ENCODE results near the gene C1orf232. TPM values are rescaled to one million over a fixed set of nuclear protein-coding genes. Genes with fewer than 3 reads are reported as not detected.

The C1orf232 gene
- total and polyA plus RNA-seq, 9 of the 15 experiments (the other 6 are each of a cell fraction or from before 2014, with no cell fraction given), result not detected

DNA sequence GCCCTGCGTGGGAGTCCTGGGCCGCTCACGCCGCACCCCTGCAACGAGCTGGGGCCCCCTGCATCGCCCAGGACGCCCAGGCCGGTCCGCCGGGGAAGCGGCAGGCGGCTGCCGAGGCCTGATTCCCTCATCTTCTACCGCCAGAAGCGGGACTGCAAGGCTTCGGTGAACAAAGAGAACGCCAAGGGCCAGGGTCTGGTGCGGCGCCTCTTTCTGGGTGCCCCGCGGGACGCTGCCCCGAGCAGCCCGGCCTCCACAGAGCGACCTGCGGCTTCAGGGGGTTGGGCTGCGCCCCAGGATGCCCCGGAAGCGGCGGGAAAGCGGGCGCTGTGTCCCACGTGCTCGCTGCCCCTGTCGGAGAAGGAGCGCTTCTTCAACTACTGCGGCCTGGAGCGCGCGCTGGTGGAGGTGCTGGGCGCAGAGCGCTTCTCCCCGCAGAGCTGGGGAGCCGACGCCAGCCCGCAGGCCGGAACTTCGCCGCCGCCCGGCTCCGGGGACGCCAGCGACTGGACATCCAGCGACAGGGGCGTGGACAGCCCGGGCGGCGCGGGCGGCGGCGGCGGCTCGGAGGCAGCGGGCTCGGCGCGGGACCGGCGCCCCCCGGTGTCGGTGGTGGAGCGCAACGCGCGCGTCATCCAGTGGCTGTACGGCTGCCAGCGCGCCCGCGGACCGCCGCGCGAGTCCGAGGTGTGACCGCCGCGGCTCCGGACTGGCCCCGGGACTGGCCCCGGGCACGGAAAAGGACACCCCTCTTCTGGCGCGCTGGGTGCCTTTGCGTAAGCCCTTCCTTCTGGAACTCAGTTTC is 7.1 kb downstream of the C1orf232 start (continued):
- TF ChIP-seq, protein P1, sequence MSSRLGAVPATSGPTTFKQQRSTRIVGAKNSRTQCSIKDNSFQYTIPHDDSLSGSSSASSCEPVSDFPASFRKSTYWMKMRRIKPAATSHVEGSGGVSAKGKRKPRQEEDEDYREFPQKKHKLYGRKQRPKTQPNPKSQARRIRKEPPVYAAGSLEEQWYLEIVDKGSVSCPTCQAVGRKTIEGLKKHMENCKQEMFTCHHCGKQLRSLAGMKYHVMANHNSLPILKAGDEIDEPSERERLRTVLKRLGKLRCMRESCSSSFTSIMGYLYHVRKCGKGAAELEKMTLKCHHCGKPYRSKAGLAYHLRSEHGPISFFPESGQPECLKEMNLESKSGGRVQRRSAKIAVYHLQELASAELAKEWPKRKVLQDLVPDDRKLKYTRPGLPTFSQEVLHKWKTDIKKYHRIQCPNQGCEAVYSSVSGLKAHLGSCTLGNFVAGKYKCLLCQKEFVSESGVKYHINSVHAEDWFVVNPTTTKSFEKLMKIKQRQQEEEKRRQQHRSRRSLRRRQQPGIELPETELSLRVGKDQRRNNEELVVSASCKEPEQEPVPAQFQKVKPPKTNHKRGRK (tag; IDR thresholded peaks at IDR 0.05), result no peak
- no peak for TF ChIP-seq DDX20 (tag; IDR thresholded peaks at IDR 0.05; ENCODE audit: low read depth)
- TF ChIP-seq ZNF408 (CRISPR knock-in tag; IDR thresholded peaks at IDR 0.05; ENCODE audit: low read depth), result no peak
- TF ChIP-seq, protein P2, sequence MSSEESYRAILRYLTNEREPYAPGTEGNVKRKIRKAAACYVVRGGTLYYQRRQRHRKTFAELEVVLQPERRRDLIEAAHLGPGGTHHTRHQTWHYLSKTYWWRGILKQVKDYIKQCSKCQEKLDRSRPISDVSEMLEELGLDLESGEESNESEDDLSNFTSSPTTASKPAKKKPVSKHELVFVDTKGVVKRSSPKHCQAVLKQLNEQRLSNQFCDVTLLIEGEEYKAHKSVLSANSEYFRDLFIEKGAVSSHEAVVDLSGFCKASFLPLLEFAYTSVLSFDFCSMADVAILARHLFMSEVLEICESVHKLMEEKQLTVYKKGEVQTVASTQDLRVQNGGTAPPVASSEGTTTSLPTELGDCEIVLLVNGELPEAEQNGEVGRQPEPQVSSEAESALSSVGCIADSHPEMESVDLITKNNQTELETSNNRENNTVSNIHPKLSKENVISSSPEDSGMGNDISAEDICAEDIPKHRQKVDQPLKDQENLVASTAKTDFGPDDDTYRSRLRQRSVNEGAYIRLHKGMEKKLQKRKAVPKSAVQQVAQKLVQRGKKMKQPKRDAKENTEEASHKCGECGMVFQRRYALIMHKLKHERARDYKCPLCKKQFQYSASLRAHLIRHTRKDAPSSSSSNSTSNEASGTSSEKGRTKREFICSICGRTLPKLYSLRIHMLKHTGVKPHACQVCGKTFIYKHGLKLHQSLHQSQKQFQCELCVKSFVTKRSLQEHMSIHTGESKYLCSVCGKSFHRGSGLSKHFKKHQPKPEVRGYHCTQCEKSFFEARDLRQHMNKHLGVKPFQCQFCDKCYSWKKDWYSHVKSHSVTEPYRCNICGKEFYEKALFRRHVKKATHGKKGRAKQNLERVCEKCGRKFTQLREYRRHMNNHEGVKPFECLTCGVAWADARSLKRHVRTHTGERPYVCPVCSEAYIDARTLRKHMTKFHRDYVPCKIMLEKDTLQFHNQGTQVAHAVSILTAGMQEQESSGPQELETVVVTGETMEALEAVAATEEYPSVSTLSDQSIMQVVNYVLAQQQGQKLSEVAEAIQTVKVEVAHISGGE (CRISPR knock-in tag; IDR thresholded peaks at IDR 0.05), result peak in 1 of 3 experiments; percentile 71; a peak in 2 of 6 replicates
- no peak for TF ChIP-seq GATAD2A (IDR thresholded peaks at IDR 0.05)
- TF ChIP-seq POLR2AphosphoS2 (IDR thresholded peaks at IDR 0.05; ENCODE audit: low read length), result no peak
- TF ChIP-seq KLF13 (tag; IDR thresholded peaks at IDR 0.05; ENCODE audit: borderline replicate concordance, low read depth), result peak; percentile 15; the same call in 1 of the 2 replicates
- no peak for TF ChIP-seq PYGO2 (tag; IDR thresholded peaks at IDR 0.05)
- peak in 1 of 2 experiments; percentile 83; a peak in 2 of 4 replicates for TF ChIP-seq MAZ (CRISPR knock-in tag; conservative IDR thresholded peaks at IDR 0.05 in 1 of 2, IDR thresholded peaks at IDR 0.05 in 1 of 2)
- TF ChIP-seq, protein P3, sequence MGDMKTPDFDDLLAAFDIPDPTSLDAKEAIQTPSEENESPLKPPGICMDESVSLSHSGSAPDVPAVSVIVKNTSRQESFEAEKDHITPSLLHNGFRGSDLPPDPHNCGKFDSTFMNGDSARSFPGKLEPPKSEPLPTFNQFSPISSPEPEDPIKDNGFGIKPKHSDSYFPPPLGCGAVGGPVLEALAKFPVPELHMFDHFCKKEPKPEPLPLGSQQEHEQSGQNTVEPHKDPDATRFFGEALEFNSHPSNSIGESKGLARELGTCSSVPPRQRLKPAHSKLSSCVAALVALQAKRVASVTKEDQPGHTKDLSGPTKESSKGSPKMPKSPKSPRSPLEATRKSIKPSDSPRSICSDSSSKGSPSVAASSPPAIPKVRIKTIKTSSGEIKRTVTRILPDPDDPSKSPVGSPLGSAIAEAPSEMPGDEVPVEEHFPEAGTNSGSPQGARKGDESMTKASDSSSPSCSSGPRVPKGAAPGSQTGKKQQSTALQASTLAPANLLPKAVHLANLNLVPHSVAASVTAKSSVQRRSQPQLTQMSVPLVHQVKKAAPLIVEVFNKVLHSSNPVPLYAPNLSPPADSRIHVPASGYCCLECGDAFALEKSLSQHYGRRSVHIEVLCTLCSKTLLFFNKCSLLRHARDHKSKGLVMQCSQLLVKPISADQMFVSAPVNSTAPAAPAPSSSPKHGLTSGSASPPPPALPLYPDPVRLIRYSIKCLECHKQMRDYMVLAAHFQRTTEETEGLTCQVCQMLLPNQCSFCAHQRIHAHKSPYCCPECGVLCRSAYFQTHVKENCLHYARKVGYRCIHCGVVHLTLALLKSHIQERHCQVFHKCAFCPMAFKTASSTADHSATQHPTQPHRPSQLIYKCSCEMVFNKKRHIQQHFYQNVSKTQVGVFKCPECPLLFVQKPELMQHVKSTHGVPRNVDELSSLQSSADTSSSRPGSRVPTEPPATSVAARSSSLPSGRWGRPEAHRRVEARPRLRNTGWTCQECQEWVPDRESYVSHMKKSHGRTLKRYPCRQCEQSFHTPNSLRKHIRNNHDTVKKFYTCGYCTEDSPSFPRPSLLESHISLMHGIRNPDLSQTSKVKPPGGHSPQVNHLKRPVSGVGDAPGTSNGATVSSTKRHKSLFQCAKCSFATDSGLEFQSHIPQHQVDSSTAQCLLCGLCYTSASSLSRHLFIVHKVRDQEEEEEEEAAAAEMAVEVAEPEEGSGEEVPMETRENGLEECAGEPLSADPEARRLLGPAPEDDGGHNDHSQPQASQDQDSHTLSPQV (IDR thresholded peaks at IDR 0.05), result peak; percentile 97
- peak in 1 of 2 experiments; percentile 3; a peak in 1 of 4 replicates for TF ChIP-seq RCOR1 (IDR thresholded peaks at IDR 0.05; ENCODE audit: borderline replicate concordance in 1 of 2, low read depth in 2 of 2, low read length in 2 of 2)
- peak; percentile 16 for TF ChIP-seq ETS2 (tag; IDR thresholded peaks at IDR 0.05; ENCODE audit: borderline replicate concordance, poor library complexity, severe bottlenecking)
- TF ChIP-seq, protein P4, sequence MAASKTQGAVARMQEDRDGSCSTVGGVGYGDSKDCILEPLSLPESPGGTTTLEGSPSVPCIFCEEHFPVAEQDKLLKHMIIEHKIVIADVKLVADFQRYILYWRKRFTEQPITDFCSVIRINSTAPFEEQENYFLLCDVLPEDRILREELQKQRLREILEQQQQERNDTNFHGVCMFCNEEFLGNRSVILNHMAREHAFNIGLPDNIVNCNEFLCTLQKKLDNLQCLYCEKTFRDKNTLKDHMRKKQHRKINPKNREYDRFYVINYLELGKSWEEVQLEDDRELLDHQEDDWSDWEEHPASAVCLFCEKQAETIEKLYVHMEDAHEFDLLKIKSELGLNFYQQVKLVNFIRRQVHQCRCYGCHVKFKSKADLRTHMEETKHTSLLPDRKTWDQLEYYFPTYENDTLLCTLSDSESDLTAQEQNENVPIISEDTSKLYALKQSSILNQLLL (CRISPR knock-in tag; IDR thresholded peaks at IDR 0.05; ENCODE audit: borderline replicate concordance), result no peak
- TF ChIP-seq MYNN (IDR thresholded peaks at IDR 0.05), result no peak
- no peak for TF ChIP-seq MYNN (CRISPR knock-in tag; IDR thresholded peaks at IDR 0.05)
